HUES6 (cell line): ENCODE results near the gene CAMK4.

Source experiments
- H3K27ac ChIP-seq: 2 replicates; pipeline ENCODE4 v1.7.0; 2013; ENCODE audit warnings: low read depth, mild to moderate bottlenecking, low read length, inconsistent platforms
- H3K27me3 ChIP-seq: 2 replicates; pipeline ENCODE4 v1.6.1; 2013; ENCODE audit warnings: low read length; ENCODE audit not compliant: control insufficient read depth, insufficient read depth
- H3K36me3 ChIP-seq: 2 replicates; pipeline ENCODE4 v1.6.1; 2013; ENCODE audit warnings: low read length; ENCODE audit not compliant: control insufficient read depth, insufficient read depth
- H3K4me1 ChIP-seq: 2 replicates; pipeline ENCODE4 v1.6.1; 2013; ENCODE audit warnings: low read length; ENCODE audit not compliant: control insufficient read depth, insufficient read depth
- H3K4me3 ChIP-seq: 2 replicates; pipeline ENCODE4 v1.5.1; 2013; ENCODE audit warnings: low read depth, low read length
- H3K9ac ChIP-seq: one replicate; pipeline ENCODE4 v1.6.1; 2013; ENCODE audit warnings: mild to moderate bottlenecking, low read length
- H3K9me3 ChIP-seq: 2 replicates; pipeline ENCODE4 v1.6.1; 2013; ENCODE audit warnings: low read depth, low read length; ENCODE audit not compliant: control insufficient read depth, insufficient read depth

Gene CAMK4

GRCh38 chr5:111486926-111487325 lies 262.7 kb downstream of the CAMK4 start:
- no peak overlapping the region for H3K4me3 ChIP-seq
- no peaks in the 10 kb centered on the region for H3K36me3 ChIP-seq
- no peaks in the 10 kb centered on the region for H3K4me1 ChIP-seq
- no peak overlapping the region for H3K27ac ChIP-seq
- no peaks in the 10 kb centered on the region for H3K9me3 ChIP-seq
- H3K27me3 ChIP-seq, result no peaks in the 10 kb centered on the region
- no peak overlapping the region for H3K9ac ChIP-seq

DNA sequence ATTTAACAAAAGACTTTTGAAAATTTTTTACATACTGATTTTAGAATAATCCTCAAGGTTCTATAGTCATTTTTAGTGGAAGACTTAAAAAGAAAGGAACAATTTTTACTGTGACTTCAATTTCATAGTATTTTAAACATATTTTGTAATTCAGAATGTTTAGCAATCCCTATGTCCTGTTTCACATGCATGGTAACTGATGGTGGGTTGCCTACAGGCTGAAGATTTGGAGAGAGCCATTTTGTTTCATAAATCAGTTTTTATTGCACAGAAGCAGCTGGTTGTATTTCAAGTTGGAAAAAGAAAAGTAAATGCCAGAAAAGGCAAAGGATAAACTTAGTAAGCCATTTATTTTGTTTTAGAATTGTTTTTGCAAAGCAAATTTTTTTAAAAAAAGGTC lies 264.2 kb downstream of the CAMK4 start:
- H3K36me3 ChIP-seq, result no peaks in the 10 kb centered on the region
- no peaks in the 10 kb centered on the region for H3K9me3 ChIP-seq

GRCh38 chr5:111493031-111493430 lies 268.8 kb downstream of the CAMK4 start:
- H3K9ac ChIP-seq, result no peak overlapping the region
- H3K9me3 ChIP-seq, result no peaks in the 10 kb centered on the region
- peaks cover 30% of the 10 kb centered on the region; the same call in 1 of the 2 replicates for H3K36me3 ChIP-seq
- H3K4me1 ChIP-seq, result peaks cover 5% of the 10 kb centered on the region; the same call in 1 of the 2 replicates
- H3K27ac ChIP-seq, result no peak overlapping the region
- no peaks in the 10 kb centered on the region for H3K27me3 ChIP-seq
- H3K4me3 ChIP-seq, result no peak overlapping the region

More for the DNA sequence above, 264.2 kb downstream of the CAMK4 start:
- H3K27ac ChIP-seq, result no peak overlapping the region
- H3K9ac ChIP-seq, result no peak overlapping the region
- no peak overlapping the region for H3K4me3 ChIP-seq
- H3K27me3 ChIP-seq, result no peaks in the 10 kb centered on the region
- no peaks in the 10 kb centered on the region for H3K4me1 ChIP-seq

DNA sequence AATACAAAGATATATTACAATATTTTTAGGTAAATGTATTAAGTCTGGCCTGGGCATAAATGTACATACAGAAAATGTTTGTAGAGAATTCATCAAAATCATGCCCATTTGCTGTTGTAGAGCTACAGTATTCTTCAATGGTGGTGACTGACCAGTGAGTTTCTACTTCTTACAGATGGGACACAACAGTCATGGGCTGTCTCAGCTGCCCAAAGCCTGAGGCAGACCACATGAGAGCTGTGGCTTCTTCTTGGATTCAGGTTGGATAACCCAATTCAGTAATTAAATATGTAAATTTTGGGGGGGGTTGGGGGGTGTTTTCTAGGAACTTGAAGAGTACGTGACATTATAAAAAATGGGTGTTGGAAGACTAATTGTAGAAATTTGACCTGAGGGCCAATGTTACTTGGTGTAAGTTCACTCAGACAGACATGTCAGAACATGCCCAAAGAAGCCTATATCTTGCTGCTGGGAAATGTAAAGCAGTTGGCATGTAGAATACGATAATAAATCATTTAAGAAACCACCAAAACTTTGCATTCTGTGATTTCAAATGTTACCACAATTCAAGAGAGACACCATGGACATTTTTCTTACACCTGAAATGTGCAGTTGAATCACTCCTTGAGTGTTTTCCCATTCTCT lies 270.3 kb downstream of the CAMK4 start:
- H3K27me3 ChIP-seq, result no peaks in the 10 kb centered on the region
- no peak overlapping the region for H3K9ac ChIP-seq
- H3K27ac ChIP-seq, result peak overlapping the region; percentile 76
- H3K9me3 ChIP-seq, result no peaks in the 10 kb centered on the region
- peaks cover 5% of the 10 kb centered on the region; the same call in 1 of the 2 replicates for H3K4me1 ChIP-seq
- H3K4me3 ChIP-seq, result no peak overlapping the region
- H3K36me3 ChIP-seq, result peaks cover 43% of the 10 kb centered on the region

- Histone ChIP-seq H3K9me3 (no peaks in the 10 kb centered on the region), H3K9ac (no peak overlapping the region), H3K4me1 (peaks cover 5% of the 10 kb centered on the region; the same call in 1 of the 2 replicates), H3K36me3 (peaks cover 49% of the 10 kb centered on the region), H3K4me3 (no peak overlapping the region), H3K27me3 (no peaks in the 10 kb centered on the region), H3K27ac (peak overlapping the region; percentile 76; the same call in 1 of the 2 replicates)
Measured at GRCh38 chr5:111495159-111495558, 271.0 kb downstream of the CAMK4 start.

GRCh38 chr5:111498346-111498745 lies 274.2 kb downstream of the CAMK4 start:
- Histone ChIP-seq H3K4me3 (no peak overlapping the region), H3K9ac (no peak overlapping the region), H3K27ac (no peak overlapping the region), H3K27me3 (no peaks in the 10 kb centered on the region), H3K36me3 (peaks cover 67% of the 10 kb centered on the region), H3K4me1 (peaks cover 5% of the 10 kb centered on the region; the same call in 1 of the 2 replicates), H3K9me3 (no peaks in the 10 kb centered on the region)

DNA sequence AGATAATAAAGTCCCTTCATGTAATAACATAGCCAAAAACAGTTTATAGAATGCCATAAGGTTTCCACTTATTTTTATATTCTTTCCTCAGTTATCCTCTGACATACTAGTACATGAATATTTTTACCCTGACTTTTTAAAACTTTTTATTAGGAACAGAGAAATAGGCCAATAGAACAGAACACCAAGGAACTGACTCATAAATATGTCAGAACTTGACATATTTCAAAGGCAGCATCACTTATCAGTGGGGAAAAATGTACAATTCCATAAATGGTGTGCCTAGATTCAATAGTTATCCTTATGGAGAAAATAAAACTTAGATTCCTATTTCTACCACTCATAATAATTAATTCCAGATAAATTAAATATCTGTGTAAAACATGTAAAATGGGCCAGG lies 278.8 kb downstream of the CAMK4 start:
- Histone ChIP-seq H3K9me3 (no peaks in the 10 kb centered on the region), H3K9ac (no peak overlapping the region), H3K4me3 (no peak overlapping the region), H3K36me3 (peaks cover 66% of the 10 kb centered on the region), H3K27ac (no peak overlapping the region), H3K27me3 (no peaks in the 10 kb centered on the region), H3K4me1 (no peaks in the 10 kb centered on the region)

DNA sequence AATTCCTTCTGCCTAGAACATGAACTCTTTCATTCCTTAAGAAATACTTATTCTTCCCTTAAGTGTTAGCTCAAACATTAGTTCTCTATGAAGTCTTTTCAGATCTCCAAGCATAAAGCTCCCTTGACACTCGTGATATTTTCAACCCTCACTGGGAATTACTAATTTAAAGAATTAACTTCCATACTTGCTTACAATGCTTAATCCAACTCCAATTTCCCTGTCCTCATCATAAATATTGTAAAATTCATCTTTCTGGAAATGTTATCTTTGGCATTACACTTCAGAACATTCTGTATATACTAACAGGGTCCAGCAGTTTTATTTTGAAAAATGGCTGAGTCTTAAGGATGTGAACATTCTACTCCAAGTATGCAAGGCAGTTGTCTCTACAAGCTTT lies 280.9 kb downstream of the CAMK4 start:
- H3K27ac ChIP-seq, result no peak overlapping the region
- peaks cover 9% of the 10 kb centered on the region; the same call in 1 of the 2 replicates for H3K4me1 ChIP-seq
- no peak overlapping the region for H3K9ac ChIP-seq
- peaks cover 46% of the 10 kb centered on the region for H3K36me3 ChIP-seq
- no peaks in the 10 kb centered on the region for H3K27me3 ChIP-seq
- no peaks in the 10 kb centered on the region for H3K9me3 ChIP-seq
- H3K4me3 ChIP-seq, result no peak overlapping the region

- H3K4me1 ChIP-seq, result peaks cover 13% of the 10 kb centered on the region; the same call in 1 of the 2 replicates
- H3K27me3 ChIP-seq, result no peaks in the 10 kb centered on the region
- H3K27ac ChIP-seq, result no peak overlapping the region
- H3K9me3 ChIP-seq, result no peaks in the 10 kb centered on the region
- no peak overlapping the region for H3K9ac ChIP-seq
- no peak overlapping the region for H3K4me3 ChIP-seq
- peaks cover 28% of the 10 kb centered on the region for H3K36me3 ChIP-seq
Measured at GRCh38 chr5:111507276-111507675, 283.1 kb downstream of the CAMK4 start.

GRCh38 chr5:111509119-111509518 lies 284.9 kb downstream of the CAMK4 start:
- H3K4me1 ChIP-seq, result peaks cover 25% of the 10 kb centered on the region
- peaks cover 27% of the 10 kb centered on the region for H3K36me3 ChIP-seq
- no peak overlapping the region for H3K9ac ChIP-seq
- H3K9me3 ChIP-seq, result no peaks in the 10 kb centered on the region
- H3K27me3 ChIP-seq, result no peaks in the 10 kb centered on the region
- no peak overlapping the region for H3K27ac ChIP-seq
- peak overlapping the region; percentile 94; the same call in 1 of the 2 replicates for H3K4me3 ChIP-seq

DNA sequence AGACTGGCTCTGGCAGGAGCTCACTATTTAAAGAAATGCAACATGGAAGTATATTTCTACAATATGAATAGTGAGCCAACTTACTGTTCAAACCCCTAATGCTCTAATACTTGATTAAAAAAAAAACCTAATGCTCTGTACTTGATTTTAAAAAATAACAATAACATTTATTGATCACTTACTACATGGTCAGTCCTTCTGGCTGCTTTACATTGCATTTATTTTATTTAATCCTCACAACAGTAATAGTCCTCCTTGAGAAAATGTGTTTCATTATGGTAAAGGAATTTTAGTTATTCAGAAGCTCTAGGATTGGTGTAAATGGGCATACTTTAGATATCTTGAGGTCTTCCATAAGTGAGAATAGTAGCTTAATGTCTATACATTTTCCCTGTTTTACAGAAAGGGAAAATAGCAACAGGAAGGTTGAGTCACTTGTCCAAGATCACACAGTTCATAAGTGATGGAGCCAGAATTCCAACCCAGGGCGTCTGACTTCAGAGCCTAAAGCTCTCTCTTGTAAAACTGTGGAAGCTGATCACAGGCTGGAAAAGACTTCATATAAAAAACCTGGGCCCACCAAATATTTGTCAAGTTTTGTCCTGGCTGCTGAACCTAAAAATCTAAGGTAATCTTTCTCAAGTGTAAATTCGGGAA lies 287.1 kb downstream of the CAMK4 start:
- Histone ChIP-seq H3K36me3 (peaks cover 9% of the 10 kb centered on the region; the same call in 1 of the 2 replicates), H3K4me3 (peak overlapping the region; percentile 94), H3K9me3 (no peaks in the 10 kb centered on the region), H3K27me3 (no peaks in the 10 kb centered on the region), H3K9ac (peak overlapping the region; percentile 93), H3K27ac (no peak overlapping the region; the same call in 1 of the 2 replicates), H3K4me1 (peaks cover 27% of the 10 kb centered on the region)
